Activated naive CD4-positive, alpha-beta T cell treated with anti-CD3 and anti-CD28 coated beads, Interleukin-2, amount 10 ng/mL, durations not matched to agents 7 days and 5 days (primary cell): ENCODE data around the gene CD84.
"Not testable (repeated sequence)": the region's sequence is repeated elsewhere in the genome, so short reads cannot be mapped to it uniquely, and the experiment has no call there.

Source experiments
- CTCF ChIA-PET: fragments of 350-600 bp; sonication (Branson Sonifier 250); formaldehyde crosslinking; loops from one replicate; lab custom pipeline; 2021; ENCODE audit warnings: antibody characterized with exemption; lab: Charles Lee
- DNase-seq: peaks from one replicate; pipeline ENCODE4 v3.0.0-alpha.2; 2020
- H3K27ac Mint-ChIP-seq: one replicate; pipeline ENCODE4 v1.8.0; 2021; ENCODE audit warnings: mild to moderate bottlenecking, moderate library complexity, mixed read lengths
- H3K27me3 Mint-ChIP-seq: one replicate; pipeline ENCODE4 v1.8.0; 2021; ENCODE audit warnings: mild to moderate bottlenecking, mixed read lengths
- H3K36me3 Mint-ChIP-seq: one replicate; pipeline ENCODE4 v1.8.0; 2021; ENCODE audit warnings: mixed read lengths
- H3K4me1 Mint-ChIP-seq: one replicate; pipeline ENCODE4 v1.8.0; 2021; ENCODE audit warnings: mixed read lengths
- H3K4me3 Mint-ChIP-seq: one replicate; pipeline ENCODE4 v1.8.0; 2021; ENCODE audit warnings: mild to moderate bottlenecking, moderate library complexity, mixed read lengths
- H3K9me3 Mint-ChIP-seq: one replicate; pipeline ENCODE4 v1.8.0; 2021; ENCODE audit warnings: mixed read lengths

CD84 gene

DNA sequence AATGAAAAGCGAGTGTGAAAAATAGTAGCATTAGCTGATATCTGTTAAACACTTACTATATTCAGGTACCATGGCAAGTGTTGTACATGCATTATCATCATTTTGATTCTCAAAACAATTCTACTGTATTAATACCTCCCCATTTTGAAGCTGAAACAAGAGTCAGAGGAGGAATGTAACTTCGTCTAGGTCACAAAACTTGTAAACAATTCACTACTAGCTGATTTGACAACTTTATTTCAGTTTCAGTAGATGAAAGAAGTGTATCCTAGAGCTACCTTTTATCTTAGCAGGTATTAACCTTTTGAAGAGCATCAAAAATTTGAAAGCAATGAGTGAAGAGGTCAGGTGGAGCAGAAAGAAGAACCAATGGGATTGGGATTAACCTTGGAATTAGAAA lies 1.6 kb downstream of the CD84 start:
- no peak for DNase-seq
- peaks cover 11% of the 10 kb centered on the region for H3K9me3 Mint-ChIP-seq
- CTCF ChIA-PET = interaction anchor here (0.8 to 2.4 kb wide), 9 partner anchors 17 to 149 kb away, joined by 3 to 7 read pairs (median 4); no protein-coding TSS in a partner anchor
- peaks cover 68% of the 10 kb centered on the region for H3K4me1 Mint-ChIP-seq
- peak overlapping the region; percentile 51 for H3K4me3 Mint-ChIP-seq
- H3K36me3 Mint-ChIP-seq = peaks cover 17% of the 10 kb centered on the region
- peak overlapping the region; percentile 84 for H3K27ac Mint-ChIP-seq
- no peaks in the 10 kb centered on the region for H3K27me3 Mint-ChIP-seq

DNA sequence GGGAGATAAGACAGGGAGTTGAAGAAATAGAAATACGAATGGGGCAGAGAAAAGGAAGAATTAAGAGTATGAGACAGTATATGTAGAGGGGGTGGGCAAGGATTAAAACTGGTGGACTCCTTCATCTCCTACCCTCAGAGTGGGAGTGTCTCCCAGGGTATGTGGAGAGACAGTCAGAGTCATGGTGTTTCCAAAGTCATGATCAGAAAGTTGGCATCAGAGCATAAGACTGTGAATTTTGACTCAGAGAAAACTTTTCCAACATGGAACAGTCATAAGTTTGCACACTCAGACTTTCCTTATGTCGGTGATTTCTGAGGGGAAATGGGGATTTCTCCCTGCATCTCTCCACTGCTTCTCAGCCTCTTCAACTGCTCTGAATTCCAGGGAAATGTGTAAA lies 2.4 kb downstream of the CD84 start:
- H3K9me3 Mint-ChIP-seq = peaks cover 11% of the 10 kb centered on the region
- H3K4me3 Mint-ChIP-seq = peak overlapping the region; percentile 17
- H3K36me3 Mint-ChIP-seq = peaks cover 17% of the 10 kb centered on the region
- CTCF ChIA-PET = interaction anchor here (0.8 to 2.4 kb wide), 6 partner anchors 22 to 42 kb away, joined by 3 to 7 read pairs (median 5); no protein-coding TSS in a partner anchor
- peaks cover 67% of the 10 kb centered on the region for H3K4me1 Mint-ChIP-seq
- no peaks in the 10 kb centered on the region for H3K27me3 Mint-ChIP-seq
- H3K27ac Mint-ChIP-seq = peak overlapping the region; percentile 84
- DNase-seq = no peak

DNA sequence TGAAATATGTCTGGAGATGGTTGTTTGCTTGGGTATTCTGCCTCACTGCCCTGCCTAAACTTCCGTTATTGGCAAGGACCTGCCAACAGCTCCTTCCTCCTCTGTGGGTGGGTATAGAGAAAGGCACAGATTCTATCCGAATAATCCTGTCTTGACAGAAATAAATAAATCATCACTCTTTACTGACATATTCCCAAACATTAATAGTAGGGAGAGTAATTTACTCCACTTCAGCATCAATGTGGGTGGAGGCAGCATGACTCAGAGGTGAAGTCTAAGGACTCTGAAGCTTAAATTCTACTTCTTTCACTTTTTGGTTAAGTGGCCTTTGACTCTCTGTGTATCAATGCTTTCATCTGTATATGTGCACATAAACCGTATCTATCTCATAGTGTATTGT lies 2.9 kb downstream of the CD84 start:
- Mint-ChIP-seq H3K36me3 (peaks cover 17% of the 10 kb centered on the region), H3K4me1 (peaks cover 67% of the 10 kb centered on the region), H3K27ac (peak overlapping the region; percentile 82), H3K27me3 (no peaks in the 10 kb centered on the region), H3K9me3 (peaks cover 11% of the 10 kb centered on the region), H3K4me3 (peak overlapping the region; percentile 17)
- DNase-seq = no peak
- CTCF ChIA-PET = interaction anchor here (0.8 to 1.6 kb wide), 4 partner anchors 11 to 32 kb away, joined by 3 to 5 read pairs (median 3); no protein-coding TSS in a partner anchor

- peak overlapping the region; percentile 56 for H3K27ac Mint-ChIP-seq
- no peaks in the 10 kb centered on the region for H3K27me3 Mint-ChIP-seq
- CTCF ChIA-PET = interaction anchor here (0.8 to 1.6 kb wide), 6 partner anchors 11 to 52 kb away, joined by 3 to 6 read pairs (median 4); no protein-coding TSS in a partner anchor
Measured at GRCh38 chr1:160575112-160575664, 4.1 kb downstream of the CD84 start.

DNA sequence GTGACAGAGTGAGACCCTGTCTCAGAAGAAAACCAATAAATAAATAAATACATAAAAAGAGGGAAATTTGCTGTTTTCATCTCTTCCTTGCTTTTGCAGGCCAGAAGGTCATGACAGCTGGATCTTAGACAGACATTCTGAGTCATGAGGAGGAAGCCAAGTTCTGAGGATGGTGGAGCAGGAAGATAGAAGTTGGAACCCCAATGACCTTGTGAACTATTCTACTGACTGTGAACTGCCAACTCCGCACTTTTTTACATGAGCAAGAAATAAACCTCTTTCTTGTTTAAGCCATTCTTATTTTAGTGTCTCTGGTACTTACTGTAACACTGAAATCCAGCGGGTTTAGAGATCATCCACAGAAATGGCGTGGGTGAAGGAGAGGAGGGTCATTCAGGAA lies 8.5 kb downstream of the CD84 start:
- H3K36me3 Mint-ChIP-seq = peaks cover 27% of the 10 kb centered on the region

More at GRCh38 chr1:160575112-160575664, 4.1 kb downstream of the CD84 start:
- Mint-ChIP-seq H3K9me3 (peaks cover 11% of the 10 kb centered on the region), H3K4me3 (no peak overlapping the region), H3K4me1 (peaks cover 68% of the 10 kb centered on the region), H3K36me3 (peaks cover 17% of the 10 kb centered on the region)
- no peak for DNase-seq

DNA sequence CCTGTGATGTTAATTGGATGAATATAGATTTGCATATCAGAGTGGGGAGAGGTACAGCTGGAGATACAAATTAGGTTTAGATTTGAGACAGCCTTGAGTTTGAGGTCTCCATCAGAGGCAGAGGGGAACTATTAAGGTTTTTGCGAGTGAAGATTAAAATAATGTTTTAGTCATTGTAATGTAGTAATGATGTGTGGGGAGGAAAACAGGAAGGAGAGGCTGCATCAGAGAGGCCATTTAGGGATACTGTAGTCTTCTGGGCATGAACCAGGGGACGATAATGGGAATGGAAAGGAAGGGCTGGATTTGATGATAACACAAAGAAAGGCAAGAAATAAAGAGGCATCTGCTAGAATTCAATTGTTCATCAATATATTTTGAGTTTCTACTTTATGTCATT lies 9.5 kb downstream of the CD84 start:
- H3K4me1 Mint-ChIP-seq = peaks cover 62% of the 10 kb centered on the region
- no peak for DNase-seq
- CTCF ChIA-PET = interaction anchor here (1.4 kb wide), 1 partner anchor 37 kb away, joined by 3 read pairs; no protein-coding TSS in a partner anchor
- no peak overlapping the region for H3K4me3 Mint-ChIP-seq
- peak overlapping the region; percentile 0 for H3K27ac Mint-ChIP-seq
- H3K36me3 Mint-ChIP-seq = peaks cover 28% of the 10 kb centered on the region
- H3K9me3 Mint-ChIP-seq = no peaks in the 10 kb centered on the region
- H3K27me3 Mint-ChIP-seq = no peaks in the 10 kb centered on the region

More for the DNA sequence above, 8.5 kb downstream of the CD84 start:
- Mint-ChIP-seq H3K27ac (no peak overlapping the region), H3K4me1 (peaks cover 64% of the 10 kb centered on the region), H3K27me3 (no peaks in the 10 kb centered on the region), H3K4me3 (no peak overlapping the region), H3K9me3 (no peaks in the 10 kb centered on the region)
- CTCF ChIA-PET = no interaction called here
- DNase-seq = no peak

DNA sequence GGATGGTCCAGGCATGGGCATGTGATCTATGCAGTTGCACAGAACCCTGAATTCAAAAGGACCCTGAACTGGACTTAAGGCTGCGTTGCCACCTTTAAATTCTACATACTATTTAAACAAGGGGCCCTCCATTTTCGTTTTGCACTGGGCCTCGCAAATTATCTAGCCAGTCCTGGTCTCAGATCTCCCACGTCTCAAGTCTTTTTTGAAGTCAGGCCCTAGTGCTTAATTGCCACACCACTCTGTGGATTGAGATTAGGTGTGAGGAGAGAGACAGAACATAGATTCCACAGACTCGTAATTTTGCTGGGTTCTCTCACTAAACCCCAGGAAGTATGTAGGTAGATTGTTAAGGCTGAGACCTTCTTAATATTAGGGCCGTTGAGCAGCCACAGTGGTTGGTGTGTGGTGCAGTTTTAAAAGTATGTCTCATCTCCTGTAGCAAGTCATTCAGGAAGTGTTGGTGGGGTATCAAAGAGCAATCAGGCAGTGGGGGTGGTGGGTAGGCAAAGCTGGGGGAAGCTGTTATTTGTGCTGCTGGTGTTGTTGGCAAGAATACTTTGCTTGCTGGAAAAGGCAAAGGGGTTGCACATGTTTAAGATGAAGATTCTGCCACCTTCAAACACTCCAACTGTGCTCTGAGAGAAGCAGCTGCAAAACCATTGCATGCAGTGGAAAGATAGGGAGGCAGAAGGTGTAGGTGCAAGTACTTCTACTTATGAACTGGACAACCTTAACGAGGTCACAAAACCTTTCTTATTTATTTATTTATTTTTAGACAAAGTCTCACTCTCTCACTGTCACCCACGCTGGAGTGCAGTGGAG lies 11.2 kb downstream of the CD84 start:
- Mint-ChIP-seq H3K4me3 (peak overlapping the region; percentile 5), H3K9me3 (peaks cover 5% of the 10 kb centered on the region), H3K36me3 (peaks cover 30% of the 10 kb centered on the region), H3K4me1 (peaks cover 57% of the 10 kb centered on the region), H3K27ac (peak overlapping the region; percentile 91), H3K27me3 (no peaks in the 10 kb centered on the region)
- peak; percentile 64 for DNase-seq
- CTCF ChIA-PET = interaction anchor here (0.6 to 1.3 kb wide), 4 partner anchors 23 to 39 kb away, joined by 3 read pairs; no protein-coding TSS in a partner anchor

DNA sequence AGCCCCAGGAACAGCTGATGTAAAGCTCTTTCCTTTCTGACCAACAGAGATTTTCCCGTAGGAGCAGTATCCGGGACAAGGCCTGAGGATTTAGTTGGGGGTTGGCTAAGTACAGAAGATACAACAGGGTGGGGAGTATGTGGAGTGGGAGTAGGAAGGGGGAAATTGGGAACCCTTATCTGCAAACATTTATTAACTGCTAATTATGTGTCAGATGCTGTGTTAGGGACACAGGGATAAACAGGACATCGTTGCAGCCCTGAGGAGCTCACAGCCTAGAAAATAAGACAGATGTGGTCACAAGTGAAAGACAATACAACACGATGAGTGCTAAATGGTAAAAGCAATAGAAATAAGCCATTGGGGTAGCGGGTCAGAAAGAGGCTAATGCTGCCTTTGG lies 12.0 kb downstream of the CD84 start:
- peak overlapping the region; percentile 91 for H3K27ac Mint-ChIP-seq
- peaks cover 10% of the 10 kb centered on the region for H3K9me3 Mint-ChIP-seq
- peaks cover 36% of the 10 kb centered on the region for H3K36me3 Mint-ChIP-seq
- H3K4me1 Mint-ChIP-seq = peaks cover 57% of the 10 kb centered on the region
- H3K27me3 Mint-ChIP-seq = no peaks in the 10 kb centered on the region
- DNase-seq = no peak
- CTCF ChIA-PET = interaction anchor here (1.2 to 2.0 kb wide), 3 partner anchors 17 to 39 kb away, joined by 3 to 6 read pairs (median 3); no protein-coding TSS in a partner anchor
- H3K4me3 Mint-ChIP-seq = no peak overlapping the region

- CTCF ChIA-PET = interaction anchor here (1.2 to 2.0 kb wide), 3 partner anchors 14 to 22 kb away, joined by 3 to 6 read pairs (median 6); no protein-coding TSS in a partner anchor
- H3K27me3 Mint-ChIP-seq = no peaks in the 10 kb centered on the region
- H3K9me3 Mint-ChIP-seq = peaks cover 18% of the 10 kb centered on the region
- no peak for DNase-seq
- no peak overlapping the region for H3K4me3 Mint-ChIP-seq
- H3K27ac Mint-ChIP-seq = no peak overlapping the region
- H3K36me3 Mint-ChIP-seq = peaks cover 48% of the 10 kb centered on the region
- H3K4me1 Mint-ChIP-seq = peaks cover 70% of the 10 kb centered on the region
Measured at GRCh38 chr1:160565564-160565963, 13.7 kb downstream of the CD84 start.

GRCh38 chr1:160563230-160563629 lies 16.1 kb downstream of the CD84 start:
- H3K9me3 Mint-ChIP-seq = peaks cover 36% of the 10 kb centered on the region
- DNase-seq, H3K4me3 Mint-ChIP-seq, H3K27ac Mint-ChIP-seq, H3K27me3 Mint-ChIP-seq: not testable (repeated sequence)
- peaks cover 75% of the 10 kb centered on the region for H3K4me1 Mint-ChIP-seq
- H3K36me3 Mint-ChIP-seq = peaks cover 61% of the 10 kb centered on the region
- CTCF ChIA-PET = interaction anchor here (1.6 to 2.2 kb wide), 3 partner anchors 12 to 44 kb away, joined by 3 to 9 read pairs (median 6); no protein-coding TSS in a partner anchor

GRCh38 chr1:160562745-160563144 lies 16.6 kb downstream of the CD84 start:
- Mint-ChIP-seq H3K4me1 (peaks cover 72% of the 10 kb centered on the region), H3K9me3 (peaks cover 36% of the 10 kb centered on the region), H3K36me3 (peaks cover 59% of the 10 kb centered on the region)
- DNase-seq, H3K27me3 Mint-ChIP-seq, H3K4me3 Mint-ChIP-seq, H3K27ac Mint-ChIP-seq: not testable (repeated sequence)
- CTCF ChIA-PET = interaction anchor here (1.6 kb wide), 1 partner anchor 12 kb away, joined by 3 read pairs; no protein-coding TSS in a partner anchor

- H3K4me3 Mint-ChIP-seq = no peak overlapping the region
- peak overlapping the region; percentile 71 for H3K27ac Mint-ChIP-seq
- peaks cover 56% of the 10 kb centered on the region for H3K4me1 Mint-ChIP-seq
- H3K36me3 Mint-ChIP-seq = peaks cover 54% of the 10 kb centered on the region
- peaks cover 36% of the 10 kb centered on the region for H3K9me3 Mint-ChIP-seq
- CTCF ChIA-PET = interaction anchor here (0.7 to 4.7 kb wide), 5 partner anchors 10 to 46 kb away, joined by 3 to 24 read pairs (median 4); no protein-coding TSS in a partner anchor
- no peaks in the 10 kb centered on the region for H3K27me3 Mint-ChIP-seq
- DNase-seq = no peak
Measured at GRCh38 chr1:160560806-160561205, 18.5 kb downstream of the CD84 start.

- CTCF ChIA-PET = interaction anchor here (1.1 to 4.7 kb wide), 5 partner anchors 10 to 46 kb away, joined by 3 to 24 read pairs (median 4); no protein-coding TSS in a partner anchor
- peaks cover 49% of the 10 kb centered on the region for H3K36me3 Mint-ChIP-seq
Measured at GRCh38 chr1:160560045-160560705, 19.1 kb downstream of the CD84 start.

More at GRCh38 chr1:160560045-160560705, 19.1 kb downstream of the CD84 start:
- Mint-ChIP-seq H3K9me3 (peaks cover 36% of the 10 kb centered on the region), H3K4me1 (peaks cover 50% of the 10 kb centered on the region), H3K27ac (peak overlapping the region; percentile 71), H3K27me3 (no peaks in the 10 kb centered on the region), H3K4me3 (peak overlapping the region; percentile 0)
- no peak for DNase-seq
